Prostate gland (tissue), 2 donors: ENCODE data around the gene CSK. TPM values are rescaled to one million over a fixed set of nuclear protein-coding genes. Genes with fewer than 3 reads are reported as not detected.

ENCODE experiments used
- DNase-seq: peaks from one replicate; pipeline ENCODE4 v3.0.0-alpha.2; 2019; ENCODE audit warnings: low spot score
- H3K27ac ChIP-seq, 2 donors: fragments of 200-600 bp; sonication (generic); 2 replicates each; pipeline ENCODE4 v1.5.1; 2017 to 2019
- H3K27me3 ChIP-seq: fragments of 200-600 bp; sonication (generic); replicated peaks from 2 replicates; pipeline ENCODE4 v1.5.1; 2019; ENCODE audit not compliant: insufficient read depth
- H3K36me3 ChIP-seq, 2 donors: fragments of 200-600 bp; sonication (generic); 1 replicate in 1 of 2; 2 replicates in 1 of 2; pipeline versions ENCODE4 v1.5.1 to v1.8.1; 2017 to 2019
- H3K4me1 ChIP-seq: fragments of 200-600 bp; sonication (generic); replicated peaks from 2 replicates; pipeline ENCODE4 v1.5.1; 2019
- H3K4me3 ChIP-seq, 2 donors: fragments of 200-600 bp; sonication (generic); 2 replicates each; pipeline ENCODE4 v1.5.1; 2017 to 2019
- H3K9me3 ChIP-seq: fragments of 200-600 bp; sonication (generic); 2 replicates; pipeline ENCODE4 v1.5.1; 2017
- CTCF ChIP-seq, 4 experiments: fragments of 200-600 bp in 2 of 4; fragments of 450-650 bp in 2 of 4; sonication (generic) in 2 of 4; IDR thresholded peaks; 1 replicate in 3 of 4; 2 replicates in 1 of 4; pipeline ENCODE4 v1.5.1; 2016 to 2019; ENCODE audit warnings: antibody characterized with exemption in 4 of 4, mild to moderate bottlenecking in 2 of 4, moderate library complexity in 2 of 4
- POLR2A ChIP-seq: fragments of 450-650 bp; IDR thresholded peaks from one replicate; pipeline ENCODE4 v1.6.1; 2016; ENCODE audit warnings: antibody characterized with exemption, mild to moderate bottlenecking
- POLR2AphosphoS5 ChIP-seq: sonication (generic); formaldehyde crosslinking; IDR thresholded peaks from one replicate; pipeline ENCODE4 v1.6.1; 2017; ENCODE audit warnings: antibody characterized with exemption
- WGBS: methylation state at CpG from one replicate; pipeline ENCODE4 v1.1.5; 2018; 5-methylcytosine and 5-hydroxymethylcytosine counted together
- intact Hi-C: fragments of 100-400 bp; cut with DNase I; formaldehyde crosslinking; loops from one replicate; pipeline ENCODE4 v1.14.2; 2022
- total RNA-seq, 2 donors: library from RNA; depleted of rRNA; stranded (reverse); fragments of >200 nt; gene quantifications; one replicate each; pipeline ENCODE4 v1.1.0, GENCODE V29; 2016

CSK gene
- total RNA-seq, 2 donors from 2014 or later = 45.3 to 57.0 TPM

- no peaks in the 10 kb centered on the region for H3K9me3 ChIP-seq
- no peak for DNase-seq
- H3K4me3 ChIP-seq = no peak overlapping the region
- intact Hi-C loops = no loop called here
- no peaks in the 10 kb centered on the region for H3K27me3 ChIP-seq
- no peaks in the 10 kb centered on the region for H3K36me3 ChIP-seq
- H3K4me1 ChIP-seq = peaks cover 29% of the 10 kb centered on the region
- H3K27ac ChIP-seq = no peak overlapping the region
- TF ChIP-seq POLR2AphosphoS5 = no peak
- no peak for TF ChIP-seq CTCF (IDR thresholded peaks at IDR 0.05)
- no peak for TF ChIP-seq POLR2A
- 87% methylated on average over 5 of the region's 5 CpGs for WGBS
Measured at GRCh38 chr15:74820056-74820455, 38.2 kb downstream of the CSK start.

- Histone ChIP-seq H3K4me1 (peaks cover 24% of the 10 kb centered on the region), H3K27me3 (no peaks in the 10 kb centered on the region), H3K27ac (no peak overlapping the region), H3K9me3 (no peaks in the 10 kb centered on the region), H3K4me3 (no peak overlapping the region), H3K36me3 (no peaks in the 10 kb centered on the region)
- TF ChIP-seq CTCF (IDR thresholded peaks at IDR 0.05) (no peak), POLR2AphosphoS5 (no peak), POLR2A (no peak)
- intact Hi-C loops = no loop called here
- whole genome bisulfite sequencing = 62% methylated on average over 7 of the region's 11 CpGs
- no peak for DNase-seq
Measured at GRCh38 chr15:74821091-74821789, 39.4 kb downstream of the CSK start.

GRCh38 chr15:74821790-74822158, 39.9 kb downstream of the CSK start:
- peaks cover 19% of the 10 kb centered on the region for H3K4me1 ChIP-seq
- TF ChIP-seq POLR2A (no peak), CTCF (IDR thresholded peaks at IDR 0.05) (no peak), POLR2AphosphoS5 (no peak)
- 89% methylated on average over 7 of the region's 7 CpGs for WGBS
- no peaks in the 10 kb centered on the region for H3K27me3 ChIP-seq
- H3K36me3 ChIP-seq = no peaks in the 10 kb centered on the region
- H3K9me3 ChIP-seq = no peaks in the 10 kb centered on the region
- DNase-seq = no peak
- H3K4me3 ChIP-seq = no peak overlapping the region
- H3K27ac ChIP-seq = no peak overlapping the region
- intact Hi-C loops = no loop called here

GRCh38 chr15:74822233-74822632, 40.4 kb downstream of the CSK start:
- Histone ChIP-seq H3K9me3 (no peaks in the 10 kb centered on the region), H3K27ac (no peak overlapping the region), H3K36me3 (no peaks in the 10 kb centered on the region), H3K4me1 (peaks cover 15% of the 10 kb centered on the region), H3K27me3 (no peaks in the 10 kb centered on the region), H3K4me3 (no peak overlapping the region)
- no peak for DNase-seq
- intact Hi-C loops = no loop called here
- WGBS = 92% methylated on average over 4 of the region's 4 CpGs
- TF ChIP-seq POLR2A (no peak), CTCF (IDR thresholded peaks at IDR 0.05) (no peak), POLR2AphosphoS5 (no peak)

- Histone ChIP-seq H3K4me3 (no peak overlapping the region), H3K27me3 (no peaks in the 10 kb centered on the region), H3K9me3 (no peaks in the 10 kb centered on the region), H3K4me1 (peaks cover 4% of the 10 kb centered on the region), H3K27ac (no peak overlapping the region), H3K36me3 (no peaks in the 10 kb centered on the region)
- no peak for DNase-seq
- TF ChIP-seq POLR2AphosphoS5 (no peak), CTCF (IDR thresholded peaks at IDR 0.05) (no peak)
- intact Hi-C loops = no loop called here
- WGBS = 67% methylated on average over 6 of the region's 6 CpGs
Measured at GRCh38 chr15:74823324-74823723, 41.4 kb downstream of the CSK start.
